GM23338 (cell line): ENCODE measurements around the gene RBM33. TPM values are rescaled to one million over a fixed set of nuclear protein-coding genes. Genes with fewer than 3 reads are reported as not detected.

Experiments used
- ATAC-seq: fragments of 200-7000 bp; cut with Tn5 transposase; 3 replicates; pipeline ENCODE4 v1.9.1; 2020
- DNase-seq: peaks from one replicate; pipeline ENCODE4 v3.0.0-alpha.2; 2015; ENCODE audit warnings: low spot score
- H2AFZ ChIP-seq: fragments of 200-600 bp; sonication (generic); 2 replicates; pipeline ENCODE4 v1.8.0; 2016; ENCODE audit warnings: antibody characterized with exemption, mild to moderate bottlenecking, moderate library complexity
- H3F3A ChIP-seq: fragments of 200-600 bp; sonication (generic); replicated peaks from 2 replicates; pipeline ENCODE4 v1.8.0; 2017; ENCODE audit warnings: antibody characterized with exemption, mixed run types, low read depth
- H3K27ac ChIP-seq: fragments of 200-600 bp; sonication (generic); 2 replicates; pipeline ENCODE4 v1.6.1; 2016; ENCODE audit warnings: low read depth
- H3K27me3 ChIP-seq: fragments of 200-600 bp; sonication (generic); 2 replicates; pipeline ENCODE4 v1.8.0; 2016; ENCODE audit warnings: mild to moderate bottlenecking, mixed run types, moderate library complexity; ENCODE audit not compliant: insufficient read depth
- H3K36me3 ChIP-seq: fragments of 200-600 bp; sonication (generic); 2 replicates; pipeline ENCODE4 v1.8.0; 2016; ENCODE audit warnings: mild to moderate bottlenecking; ENCODE audit not compliant: insufficient read depth
- H3K4me1 ChIP-seq: fragments of 200-600 bp; sonication (generic); 2 replicates; pipeline ENCODE4 v1.8.0; 2016; ENCODE audit warnings: mild to moderate bottlenecking, moderate library complexity; ENCODE audit not compliant: insufficient read depth
- H3K4me2 ChIP-seq: fragments of 200-600 bp; sonication (generic); 2 replicates; pipeline ENCODE4 v1.7.1; 2017; ENCODE audit warnings: mixed run types
- H3K4me3 ChIP-seq: fragments of 200-600 bp; sonication (generic); 2 replicates; pipeline ENCODE4 v1.6.1; 2016; ENCODE audit warnings: mixed run types
- H3K79me2 ChIP-seq: fragments of 200-600 bp; sonication (generic); replicated peaks from 2 replicates; pipeline ENCODE4 v1.8.0; 2017; ENCODE audit warnings: mild to moderate bottlenecking; ENCODE audit not compliant: insufficient read depth
- H3K9me2 ChIP-seq: fragments of 200-600 bp; sonication (generic); 2 replicates; pipeline ENCODE4 v1.8.0; 2017; ENCODE audit not compliant: insufficient read depth
- H4K20me1 ChIP-seq: fragments of 200-600 bp; sonication (generic); replicated peaks from 2 replicates; pipeline ENCODE4 v1.8.0; 2017; ENCODE audit warnings: mild to moderate bottlenecking; ENCODE audit not compliant: insufficient read depth
- H3K27ac Mint-ChIP-seq: 2 replicates; pipeline ENCODE4 v1.8.0; 2020; ENCODE audit warnings: inconsistent platforms, mild to moderate bottlenecking, moderate library complexity, mixed read lengths
- H3K27me3 Mint-ChIP-seq: 3 replicates; pipeline ENCODE4 v1.8.0; 2022; ENCODE audit warnings: low read depth, mild to moderate bottlenecking, moderate library complexity, mixed read lengths, inconsistent platforms; ENCODE audit not compliant: insufficient read depth, poor library complexity
- H3K36me3 Mint-ChIP-seq: 3 replicates; pipeline ENCODE4 v1.8.0; 2021; ENCODE audit warnings: low read depth, mild to moderate bottlenecking, inconsistent platforms, moderate library complexity, mixed read lengths
- H3K4me1 Mint-ChIP-seq: 3 replicates; pipeline ENCODE4 v1.8.0; 2020; ENCODE audit warnings: mild to moderate bottlenecking, inconsistent platforms, mixed read lengths
- H3K4me3 Mint-ChIP-seq: 3 replicates; pipeline ENCODE4 v1.8.0; 2021; ENCODE audit warnings: moderate library complexity, mild to moderate bottlenecking, inconsistent platforms, mixed read lengths
- H3K9me3 Mint-ChIP-seq: 3 replicates; pipeline ENCODE4 v1.8.0; 2020; ENCODE audit warnings: moderate library complexity, mild to moderate bottlenecking, inconsistent platforms, mixed read lengths
- CREB1 ChIP-seq: fragments of 250-450 bp; sonication (Bioruptor Pico); IDR thresholded peaks from 2 replicates; pipeline ENCODE4 v1.5.0; 2020; ENCODE audit warnings: low read depth, mild to moderate bottlenecking, moderate library complexity
- CTCF ChIP-seq, 2 experiments: fragments of 200-600 bp in 1 of 2; sonication (generic) in 1 of 2; conservative IDR thresholded peaks; 2 replicates each; pipeline versions ENCODE4 v1.5.1 to v1.6.1; 2016 to 2017; ENCODE audit warnings: antibody characterized with exemption in 2 of 2, low read depth in 2 of 2, mild to moderate bottlenecking in 2 of 2, moderate library complexity in 1 of 2
- ETS1 ChIP-seq: IDR thresholded peaks from 2 replicates; pipeline ENCODE4 v1.6.1; 2016; ENCODE audit warnings: antibody characterized with exemption
- EZH2 ChIP-seq: fragments of 200-600 bp; sonication (generic); IDR thresholded peaks from one replicate; pipeline ENCODE4 v1.8.0; 2017; ENCODE audit warnings: antibody characterized with exemption, mild to moderate bottlenecking, low read depth; ENCODE audit not compliant: unreplicated experiment
- EZH2phosphoT487 ChIP-seq: fragments of 200-600 bp; sonication (generic); IDR thresholded peaks from one replicate; pipeline ENCODE4 v1.8.1; 2018; ENCODE audit warnings: antibody characterized with exemption; ENCODE audit not compliant: unreplicated experiment
- JUNB ChIP-seq: IDR thresholded peaks from one replicate; pipeline ENCODE4 v1.6.1; 2016; ENCODE audit warnings: antibody characterized with exemption; ENCODE audit not compliant: unreplicated experiment
- NANOG ChIP-seq: IDR thresholded peaks from 2 replicates; pipeline ENCODE4 v1.6.1; 2016; ENCODE audit warnings: antibody characterized with exemption, borderline replicate concordance
- POLR2AphosphoS5 ChIP-seq: IDR thresholded peaks from 2 replicates; pipeline ENCODE4 v1.6.1; 2016; ENCODE audit warnings: antibody characterized with exemption, low read depth
- REST ChIP-seq: IDR thresholded peaks from one replicate; pipeline ENCODE4 v1.6.1; 2018; ENCODE audit warnings: antibody characterized with exemption; ENCODE audit not compliant: unreplicated experiment
- STAT1 ChIP-seq: IDR thresholded peaks from one replicate; pipeline ENCODE4 v1.6.1; 2016; ENCODE audit warnings: antibody characterized with exemption; ENCODE audit not compliant: unreplicated experiment
- ZNF114 ChIP-seq: fragments of 250-450 bp; sonication (Bioruptor Pico); IDR thresholded peaks from 2 replicates; pipeline ENCODE4 v1.5.0; 2020; ENCODE audit warnings: mild to moderate bottlenecking, moderate library complexity
- ZNF331 ChIP-seq: fragments of 250-450 bp; sonication (Bioruptor Pico); IDR thresholded peaks from 2 replicates; pipeline ENCODE4 v1.5.0; 2020; ENCODE audit warnings: low read depth, mild to moderate bottlenecking, moderate library complexity
- ZNF462 ChIP-seq: fragments of 250-450 bp; sonication (Bioruptor Pico); IDR thresholded peaks from 2 replicates; pipeline ENCODE4 v1.5.0; 2020; ENCODE audit warnings: mild to moderate bottlenecking, moderate library complexity
- polyA plus RNA-seq: library from polyadenylated mRNA; unstranded; fragments of >200 nt; fragmentation: Nextera tagmentation; extraction: Ambion mirVana; gene quantifications from 2 replicates; pipeline ENCODE4 v1.2.1, GENCODE V29; 2016
- total RNA-seq: library from RNA; depleted of rRNA; stranded (reverse); fragments of >200 nt; shearing (Covaris generic); gene quantifications from 2 replicates; pipeline ENCODE4 v1.2.3, GENCODE V29; 2014

Gene RBM33
- total and polyA plus RNA-seq, 2 experiments from 2014 or later = 47.7 to 94.7 TPM

- Mint-ChIP-seq H3K4me1 (peaks cover 4% of the 10 kb centered on the region; the same call in 1 of the 3 replicates), H3K36me3 (0 out of 3 replicates have a peak, but pooled peaks cover 4% of the 10 kb centered on the region), H3K9me3 (no peaks in the 10 kb centered on the region), H3K4me3 (no peak overlapping the region), H3K27me3 (no peaks in the 10 kb centered on the region), H3K27ac (no peak overlapping the region)
- Histone ChIP-seq H3K4me3 (no peak overlapping the region), H3K9me2 (no peaks in the 10 kb centered on the region), H3K36me3 (no peaks in the 10 kb centered on the region), H3F3A (no peaks in the 10 kb centered on the region), H3K79me2 (peaks cover 55% of the 10 kb centered on the region), H3K4me2 (no peak overlapping the region), H3K27ac (no peak overlapping the region), H3K27me3 (no peaks in the 10 kb centered on the region), H2AFZ (no peak overlapping the region), H3K4me1 (no peaks in the 10 kb centered on the region), H4K20me1 (peaks cover 35% of the 10 kb centered on the region)
- TF ChIP-seq REST (no peak), EZH2phosphoT487 (no peak), ZNF331 (CRISPR knock-in tag) (no peak), EZH2 (no peak), ETS1 (no peak), CREB1 (CRISPR knock-in tag) (no peak), POLR2AphosphoS5 (no peak), ZNF462 (CRISPR knock-in tag) (no peak), NANOG (no peak), CTCF (conservative IDR thresholded peaks at IDR 0.05; ENCODE audit: low read depth in 2 of 2) (no peak), STAT1 (no peak), ZNF114 (no peak), JUNB (no peak)
- no peak for DNase-seq
- no peak for ATAC-seq
Observed at GRCh38 chr7:155731871-155732270, 87.4 kb downstream of the RBM33 start.
